HFFc6 (cell line): ENCODE data around the gene SUSD6. TPM values are rescaled to one million over a fixed set of nuclear protein-coding genes. Genes with fewer than 3 reads are reported as not detected.

Experiments used
- DNase-seq: peaks from one replicate; pipeline ENCODE4 v3.0.0-alpha.2; 2018
- H3K27ac Mint-ChIP-seq: 2 replicates; pipeline ENCODE4 v1.8.0; 2020; ENCODE audit warnings: mild to moderate bottlenecking, mixed read lengths
- H3K27me3 Mint-ChIP-seq: 2 replicates; pipeline ENCODE4 v1.8.0; 2021; ENCODE audit warnings: mild to moderate bottlenecking, moderate library complexity, mixed read lengths; ENCODE audit not compliant: insufficient read depth
- H3K36me3 Mint-ChIP-seq: 2 replicates; pipeline ENCODE4 v1.8.0; 2021; ENCODE audit warnings: low read depth, mixed read lengths
- H3K4me1 Mint-ChIP-seq: 2 replicates; pipeline ENCODE4 v1.8.0; 2020; ENCODE audit warnings: low read depth, mixed read lengths
- H3K4me3 Mint-ChIP-seq: 2 replicates; pipeline ENCODE4 v1.8.0; 2020; ENCODE audit warnings: mild to moderate bottlenecking, moderate library complexity, mixed read lengths
- H3K9me3 Mint-ChIP-seq: 2 replicates; pipeline ENCODE4 v1.8.0; 2020; ENCODE audit warnings: mild to moderate bottlenecking, mixed read lengths
- CTCF ChIP-seq: fragments of 200-600 bp; sonication (generic); IDR thresholded peaks from 2 replicates; pipeline ENCODE4 v1.5.0; 2021; ENCODE audit warnings: antibody characterized with exemption, mild to moderate bottlenecking
- total RNA-seq, 6 experiments: library from RNA; stranded (reverse); fragmentation: NEBNext Ultra II Directional; extraction: Animal tissue kit (Norgen Biotek cat#: 25700); gene quantifications; 2 replicates in 1 of 6; 3 replicates in 5 of 6; pipeline ENCODE4 v1.2.3, GENCODE V29; 2021

SUSD6 gene
- total RNA-seq, 6 experiments from 2014 or later = 15.8 to 21.8 (median 17.9) TPM

GRCh38 chr14:69688299-69688649 is 76.9 kb downstream of the SUSD6 start:
- TF ChIP-seq CTCF = no peak
- no peak for DNase-seq

GRCh38 chr14:69690042-69690441 is 78.6 kb downstream of the SUSD6 start:
- H3K36me3 Mint-ChIP-seq = no peaks in the 10 kb centered on the region
- H3K4me3 Mint-ChIP-seq = no peak overlapping the region
- TF ChIP-seq CTCF = no peak
- H3K4me1 Mint-ChIP-seq = peaks cover 15% of the 10 kb centered on the region
- no peaks in the 10 kb centered on the region for H3K9me3 Mint-ChIP-seq
- H3K27ac Mint-ChIP-seq = no peak overlapping the region
- DNase-seq = no peak
- no peaks in the 10 kb centered on the region; the same call in none of the 2 replicates for H3K27me3 Mint-ChIP-seq

More at GRCh38 chr14:69688299-69688649, 76.9 kb downstream of the SUSD6 start:
- Mint-ChIP-seq H3K4me1 (peaks cover 9% of the 10 kb centered on the region), H3K27me3 (no peaks in the 10 kb centered on the region; the same call in none of the 2 replicates), H3K36me3 (no peaks in the 10 kb centered on the region), H3K9me3 (no peaks in the 10 kb centered on the region), H3K27ac (no peak overlapping the region), H3K4me3 (no peak overlapping the region)

GRCh38 chr14:69692594-69692993 is 81.2 kb downstream of the SUSD6 start:
- Mint-ChIP-seq H3K4me1 (peaks cover 20% of the 10 kb centered on the region), H3K4me3 (no peak overlapping the region), H3K27ac (no peak overlapping the region), H3K27me3 (no peaks in the 10 kb centered on the region; the same call in none of the 2 replicates), H3K36me3 (no peaks in the 10 kb centered on the region), H3K9me3 (no peaks in the 10 kb centered on the region)
- DNase-seq = no peak
- no peak for TF ChIP-seq CTCF

GRCh38 chr14:69693145-69693544 is 81.7 kb downstream of the SUSD6 start:
- no peak for DNase-seq
- Mint-ChIP-seq H3K4me1 (peaks cover 20% of the 10 kb centered on the region), H3K9me3 (no peaks in the 10 kb centered on the region), H3K27ac (no peak overlapping the region), H3K4me3 (no peak overlapping the region), H3K27me3 (no peaks in the 10 kb centered on the region; the same call in none of the 2 replicates), H3K36me3 (no peaks in the 10 kb centered on the region)
- TF ChIP-seq CTCF = no peak

GRCh38 chr14:69693801-69694729 is 82.7 kb downstream of the SUSD6 start:
- Mint-ChIP-seq H3K4me3 (no peak overlapping the region), H3K27me3 (no peaks in the 10 kb centered on the region; the same call in none of the 2 replicates), H3K4me1 (peaks cover 20% of the 10 kb centered on the region), H3K27ac (no peak overlapping the region), H3K9me3 (no peaks in the 10 kb centered on the region), H3K36me3 (no peaks in the 10 kb centered on the region)
- no peak for DNase-seq
- no peak for TF ChIP-seq CTCF
